HCT116 (cell line): ENCODE measurements around the gene NAB2. TPM values are rescaled to one million over a fixed set of nuclear protein-coding genes. Genes with fewer than 3 reads are reported as not detected.

Experiments
- ATAC-seq: fragments of 200-7000 bp; cut with Tn5 transposase; 2 replicates; pipeline ENCODE4 v1.9.1; 2020; ENCODE audit warnings: mild to moderate bottlenecking, moderate library complexity
- BruUV-seq: library from RNA; stranded (reverse); fragments of 400-500 nt; replicated peaks from 2 replicates; lab custom pipeline; 2021; lab: Mats Ljungman, UMichigan
- CTCF ChIA-PET: fragments of 300-600 bp; sonication (Branson Sonifier 250); formaldehyde crosslinking; loops from one replicate; lab custom pipeline; 2021; ENCODE audit warnings: antibody characterized with exemption; lab: Charles Lee
- POLR2A ChIA-PET: fragments of 300-600, 350-600 bp; sonication (Branson Sonifier 250); formaldehyde crosslinking; loops from one replicate; lab custom pipeline; 2021; ENCODE audit warnings: antibody characterized with exemption; lab: Charles Lee
- RAD21 ChIA-PET, 2 experiments: fragments of 300-600 bp; sonication (Branson Sonifier 250); formaldehyde crosslinking; loops; one replicate each; lab custom pipeline; 2023; ENCODE audit warnings: low total read pairs in 2 of 2; ENCODE audit not compliant: uncharacterized antibody in 2 of 2, unreplicated experiment in 2 of 2, low non-redundant PET in 1 of 2; lab: Charles Lee
- DNase-seq: peaks from one replicate; pipeline ENCODE4 v3.0.0-alpha.2; 2010; ENCODE audit warnings: low read depth, low spot score
- H2AFZ ChIP-seq: fragments of 200-600 bp; shearing (Covaris generic), sonication (generic); 2 replicates; pipeline ENCODE4 v1.6.1; 2017; ENCODE audit warnings: low read depth, mixed run types, mixed read lengths, antibody characterized with exemption, low read length; ENCODE audit not compliant: poor library complexity, severe bottlenecking
- H3K27ac ChIP-seq: 2 replicates; pipeline ENCODE4 v1.5.1; 2012; ENCODE audit warnings: low read depth, low read length
- H3K27me3 ChIP-seq: fragments of 200-600 bp; sonication (generic); 2 replicates; pipeline ENCODE4 v1.6.1; 2016; ENCODE audit warnings: mixed run types, low read length, mixed read lengths; ENCODE audit not compliant: insufficient read depth
- H3K36me3 ChIP-seq, 2 experiments: fragments of 200-500 bp in 1 of 2; fragments of 200-600 bp in 1 of 2; sonication (Bioruptor generic) in 1 of 2; sonication (generic) in 1 of 2; 2 replicates each; pipeline versions ENCODE4 v1.5.1 to v1.6.1; 2014 to 2016; ENCODE audit warnings: low read length in 2 of 2, inconsistent platforms in 1 of 2, mixed read lengths in 1 of 2, mixed run types in 1 of 2; ENCODE audit not compliant: insufficient read depth in 2 of 2, control insufficient read depth in 1 of 2
- H3K4me1 ChIP-seq, 2 experiments: fragments of 200-600 bp in 1 of 2; sonication (generic) in 1 of 2; 2 replicates each; pipeline versions ENCODE4 v1.5.1 to v1.6.1; 2012 to 2017; ENCODE audit warnings: low read length in 2 of 2, inconsistent platforms in 1 of 2, mild to moderate bottlenecking in 1 of 2, mixed read lengths in 1 of 2, mixed run types in 1 of 2, moderate library complexity in 1 of 2; ENCODE audit not compliant: insufficient read depth in 2 of 2, control insufficient read depth in 1 of 2
- H3K4me2 ChIP-seq: fragments of 200-600 bp; sonication (generic); 2 replicates; pipeline ENCODE4 v1.6.1; 2017; ENCODE audit warnings: mixed run types, low read length, mixed read lengths
- H3K4me3 ChIP-seq, 2 experiments: fragments of 200-600 bp in 1 of 2; sonication (generic) in 1 of 2; replicated peaks in 1 of 2; 2 replicates each; pipeline ENCODE4 v1.5.1; 2011 to 2016; ENCODE audit warnings: low read length in 2 of 2, control low read depth in 1 of 2, low read depth in 1 of 2, mild to moderate bottlenecking in 1 of 2, mixed read lengths in 1 of 2, mixed run types in 1 of 2
- H3K79me2 ChIP-seq: fragments of 200-600 bp; sonication (generic); 2 replicates; pipeline ENCODE4 v1.6.1; 2017; ENCODE audit warnings: mild to moderate bottlenecking, mixed run types, low read length, moderate library complexity, mixed read lengths; ENCODE audit not compliant: insufficient read depth
- H3K9ac ChIP-seq: fragments of 200-600 bp; sonication (generic); 2 replicates; pipeline ENCODE4 v1.6.1; 2016; ENCODE audit warnings: low read length, mixed read lengths
- H3K9me2 ChIP-seq: fragments of 200-600 bp; sonication (generic), shearing (Covaris generic); 2 replicates; pipeline ENCODE4 v1.6.1; 2017; ENCODE audit warnings: mixed run types, mild to moderate bottlenecking, moderate library complexity; ENCODE audit not compliant: insufficient read depth
- H3K9me3 ChIP-seq, 2 experiments: fragments of 200-500 bp in 1 of 2; fragments of 200-600 bp in 1 of 2; sonication (Bioruptor generic) in 1 of 2; sonication (generic) in 1 of 2; 2 replicates each; pipeline ENCODE4 v1.6.1; 2014 to 2017; ENCODE audit warnings: low read length in 2 of 2, mixed read lengths in 2 of 2, inconsistent platforms in 1 of 2, low read depth in 1 of 2, mild to moderate bottlenecking in 1 of 2, mixed run types in 1 of 2, moderate library complexity in 1 of 2; ENCODE audit not compliant: control insufficient read depth in 1 of 2, insufficient read depth in 1 of 2
- H4K20me1 ChIP-seq: fragments of 200-600 bp; sonication (generic), shearing (Covaris generic); 2 replicates; pipeline ENCODE4 v1.6.1; 2017; ENCODE audit warnings: mixed run types, mild to moderate bottlenecking, moderate library complexity; ENCODE audit not compliant: insufficient read depth
- CEBPB ChIP-seq: IDR thresholded peaks from 2 replicates; pipeline ENCODE4 v1.6.1; 2012; ENCODE audit warnings: low read depth
- ELF1 ChIP-seq: IDR thresholded peaks from 2 replicates; pipeline ENCODE4 v1.6.1; 2012; ENCODE audit warnings: low read depth, borderline replicate concordance
- MAX ChIP-seq: IDR thresholded peaks from 2 replicates; pipeline ENCODE4 v1.6.1; 2012
- POLR2AphosphoS5 ChIP-seq: IDR thresholded peaks from 2 replicates; pipeline ENCODE4 v1.6.1; 2011; ENCODE audit warnings: mild to moderate bottlenecking, low read depth, low read length, moderate library complexity
- SIN3A ChIP-seq: IDR thresholded peaks from 2 replicates; pipeline ENCODE4 v1.6.1; 2012; ENCODE audit warnings: low read depth
- SP1 ChIP-seq: IDR thresholded peaks from 2 replicates; pipeline ENCODE4 v1.6.1; 2012; ENCODE audit warnings: low read depth
- ZBTB33 ChIP-seq: IDR thresholded peaks from 2 replicates; pipeline ENCODE4 v1.6.1; 2011; ENCODE audit warnings: mild to moderate bottlenecking, low read length, moderate library complexity; ENCODE audit not compliant: insufficient replicate concordance; ENCODE audit errors: extremely low read depth
- ZFX ChIP-seq: fragments of 450-650 bp; IDR thresholded peaks from 2 replicates; pipeline ENCODE4 v1.6.1; 2017
- intact Hi-C: fragments of 100-400 bp; cut with micrococcal nuclease; formaldehyde crosslinking; loops from 2 replicates; pipeline ENCODE4 v1.10.0; 2022
- total RNA-seq: library from RNA; stranded (reverse); gene quantifications from one replicate; pipeline ENCODE4 v1.2.1, GENCODE V29; 2021; ENCODE audit not compliant: unreplicated experiment

NAB2 gene
- total RNA-seq, 1 experiment from 2014 or later = 77.1 TPM

GRCh38 chr12:57139796-57140649, 51.1 kb downstream of the NAB2 start:
- Histone ChIP-seq H3K79me2 (no peaks in the 10 kb centered on the region), H3K27ac (no peak overlapping the region), H3K27me3 (no peaks in the 10 kb centered on the region), H3K36me3 (peaks cover 0 to 18% of the 10 kb centered on the region in 2 experiments; a peak in 2 of 4 replicates), H4K20me1 (no peaks in the 10 kb centered on the region), H3K4me1 (no peaks in the 10 kb centered on the region), H3K4me3 (no peak overlapping the region), H3K9me3 (no peaks in the 10 kb centered on the region), H2AFZ (no peak overlapping the region), H3K9me2 (no peaks in the 10 kb centered on the region), H3K4me2 (no peak overlapping the region), H3K9ac (no peak overlapping the region)
- ChIA-PET CTCF (no interaction called here), POLR2A (no interaction called here), RAD21 (no interaction called here)
- no peak for DNase-seq
- no peak for ATAC-seq
- no TSS peak for BruUV-seq
- TF ChIP-seq CEBPB = no peak
- no peak for TF ChIP-seq MAX
- TF ChIP-seq POLR2AphosphoS5 = no peak
- intact Hi-C loops = no loop called here

- no peaks in the 10 kb centered on the region for H3K79me2 ChIP-seq
These were observed 52.3 kb downstream of the NAB2 start for GRCh38 chr12:57141249-57141648.

More at GRCh38 chr12:57141249-57141648, 52.3 kb downstream of the NAB2 start:
- H3K4me3 ChIP-seq = no peak overlapping the region
- ChIA-PET CTCF (interaction anchor here (1.0 kb wide), 2 partner anchors 17 to 34 kb away, joined by 3 read pairs; no protein-coding TSS in a partner anchor), POLR2A (no interaction called here), RAD21 (no interaction called here)
- ATAC-seq = no peak
- TF ChIP-seq SP1 = no peak
- no peak for TF ChIP-seq MAX
- TF ChIP-seq ZFX = no peak
- TF ChIP-seq SIN3A = no peak
- TF ChIP-seq ZBTB33 = no peak
- no peak for TF ChIP-seq ELF1
- H3K36me3 ChIP-seq = peaks cover 0 to 18% of the 10 kb centered on the region in 2 experiments; a peak in 2 of 4 replicates
- no peaks in the 10 kb centered on the region for H3K4me1 ChIP-seq
- no peak overlapping the region for H3K27ac ChIP-seq
- BruUV-seq = no TSS peak
- H2AFZ ChIP-seq = no peak overlapping the region
- DNase-seq = no peak
- intact Hi-C loops = no loop called here
- no peaks in the 10 kb centered on the region for H4K20me1 ChIP-seq
- H3K9ac ChIP-seq = no peak overlapping the region
- no peak overlapping the region for H3K4me2 ChIP-seq
- H3K9me3 ChIP-seq = no peaks in the 10 kb centered on the region
- no peaks in the 10 kb centered on the region for H3K9me2 ChIP-seq
- H3K27me3 ChIP-seq = no peaks in the 10 kb centered on the region
